GM23338 (cell line): ENCODE data around the gene TPSAB1. TPM values are rescaled to one million over a fixed set of nuclear protein-coding genes. Genes with fewer than 3 reads are reported as not detected.

Experiments
- ATAC-seq: fragments of 200-7000 bp; cut with Tn5 transposase; 3 replicates; pipeline ENCODE4 v1.9.1; 2020
- DNase-seq: peaks from one replicate; pipeline ENCODE4 v3.0.0-alpha.2; 2015; ENCODE audit warnings: low spot score
- H2AFZ ChIP-seq: fragments of 200-600 bp; sonication (generic); 2 replicates; pipeline ENCODE4 v1.8.0; 2016; ENCODE audit warnings: antibody characterized with exemption, mild to moderate bottlenecking, moderate library complexity
- H3F3A ChIP-seq: fragments of 200-600 bp; sonication (generic); replicated peaks from 2 replicates; pipeline ENCODE4 v1.8.0; 2017; ENCODE audit warnings: antibody characterized with exemption, mixed run types, low read depth
- H3K27ac ChIP-seq: fragments of 200-600 bp; sonication (generic); 2 replicates; pipeline ENCODE4 v1.6.1; 2016; ENCODE audit warnings: low read depth
- H3K27me3 ChIP-seq: fragments of 200-600 bp; sonication (generic); 2 replicates; pipeline ENCODE4 v1.8.0; 2016; ENCODE audit warnings: mild to moderate bottlenecking, mixed run types, moderate library complexity; ENCODE audit not compliant: insufficient read depth
- H3K36me3 ChIP-seq: fragments of 200-600 bp; sonication (generic); 2 replicates; pipeline ENCODE4 v1.8.0; 2016; ENCODE audit warnings: mild to moderate bottlenecking; ENCODE audit not compliant: insufficient read depth
- H3K4me1 ChIP-seq: fragments of 200-600 bp; sonication (generic); 2 replicates; pipeline ENCODE4 v1.8.0; 2016; ENCODE audit warnings: mild to moderate bottlenecking, moderate library complexity; ENCODE audit not compliant: insufficient read depth
- H3K4me2 ChIP-seq: fragments of 200-600 bp; sonication (generic); 2 replicates; pipeline ENCODE4 v1.7.1; 2017; ENCODE audit warnings: mixed run types
- H3K4me3 ChIP-seq: fragments of 200-600 bp; sonication (generic); 2 replicates; pipeline ENCODE4 v1.6.1; 2016; ENCODE audit warnings: mixed run types
- H3K79me2 ChIP-seq: fragments of 200-600 bp; sonication (generic); replicated peaks from 2 replicates; pipeline ENCODE4 v1.8.0; 2017; ENCODE audit warnings: mild to moderate bottlenecking; ENCODE audit not compliant: insufficient read depth
- H3K9me2 ChIP-seq: fragments of 200-600 bp; sonication (generic); 2 replicates; pipeline ENCODE4 v1.8.0; 2017; ENCODE audit not compliant: insufficient read depth
- H4K20me1 ChIP-seq: fragments of 200-600 bp; sonication (generic); replicated peaks from 2 replicates; pipeline ENCODE4 v1.8.0; 2017; ENCODE audit warnings: mild to moderate bottlenecking; ENCODE audit not compliant: insufficient read depth
- H3K27ac Mint-ChIP-seq: 2 replicates; pipeline ENCODE4 v1.8.0; 2020; ENCODE audit warnings: inconsistent platforms, mild to moderate bottlenecking, moderate library complexity, mixed read lengths
- H3K27me3 Mint-ChIP-seq: 3 replicates; pipeline ENCODE4 v1.8.0; 2022; ENCODE audit warnings: low read depth, mild to moderate bottlenecking, moderate library complexity, mixed read lengths, inconsistent platforms; ENCODE audit not compliant: insufficient read depth, poor library complexity
- H3K36me3 Mint-ChIP-seq: 3 replicates; pipeline ENCODE4 v1.8.0; 2021; ENCODE audit warnings: low read depth, mild to moderate bottlenecking, inconsistent platforms, moderate library complexity, mixed read lengths
- H3K4me1 Mint-ChIP-seq: 3 replicates; pipeline ENCODE4 v1.8.0; 2020; ENCODE audit warnings: mild to moderate bottlenecking, inconsistent platforms, mixed read lengths
- H3K4me3 Mint-ChIP-seq: 3 replicates; pipeline ENCODE4 v1.8.0; 2021; ENCODE audit warnings: moderate library complexity, mild to moderate bottlenecking, inconsistent platforms, mixed read lengths
- H3K9me3 Mint-ChIP-seq: 3 replicates; pipeline ENCODE4 v1.8.0; 2020; ENCODE audit warnings: moderate library complexity, mild to moderate bottlenecking, inconsistent platforms, mixed read lengths
- CREB1 ChIP-seq: fragments of 250-450 bp; sonication (Bioruptor Pico); IDR thresholded peaks from 2 replicates; pipeline ENCODE4 v1.5.0; 2020; ENCODE audit warnings: low read depth, mild to moderate bottlenecking, moderate library complexity
- ETS1 ChIP-seq: IDR thresholded peaks from 2 replicates; pipeline ENCODE4 v1.6.1; 2016; ENCODE audit warnings: antibody characterized with exemption
- EZH2 ChIP-seq: fragments of 200-600 bp; sonication (generic); IDR thresholded peaks from one replicate; pipeline ENCODE4 v1.8.0; 2017; ENCODE audit warnings: antibody characterized with exemption, mild to moderate bottlenecking, low read depth; ENCODE audit not compliant: unreplicated experiment
- EZH2phosphoT487 ChIP-seq: fragments of 200-600 bp; sonication (generic); IDR thresholded peaks from one replicate; pipeline ENCODE4 v1.8.1; 2018; ENCODE audit warnings: antibody characterized with exemption; ENCODE audit not compliant: unreplicated experiment
- JUNB ChIP-seq: IDR thresholded peaks from one replicate; pipeline ENCODE4 v1.6.1; 2016; ENCODE audit warnings: antibody characterized with exemption; ENCODE audit not compliant: unreplicated experiment
- NANOG ChIP-seq: IDR thresholded peaks from 2 replicates; pipeline ENCODE4 v1.6.1; 2016; ENCODE audit warnings: antibody characterized with exemption, borderline replicate concordance
- POLR2AphosphoS5 ChIP-seq: IDR thresholded peaks from 2 replicates; pipeline ENCODE4 v1.6.1; 2016; ENCODE audit warnings: antibody characterized with exemption, low read depth
- REST ChIP-seq: IDR thresholded peaks from one replicate; pipeline ENCODE4 v1.6.1; 2018; ENCODE audit warnings: antibody characterized with exemption; ENCODE audit not compliant: unreplicated experiment
- STAT1 ChIP-seq: IDR thresholded peaks from one replicate; pipeline ENCODE4 v1.6.1; 2016; ENCODE audit warnings: antibody characterized with exemption; ENCODE audit not compliant: unreplicated experiment
- ZNF114 ChIP-seq: fragments of 250-450 bp; sonication (Bioruptor Pico); IDR thresholded peaks from 2 replicates; pipeline ENCODE4 v1.5.0; 2020; ENCODE audit warnings: mild to moderate bottlenecking, moderate library complexity
- ZNF331 ChIP-seq: fragments of 250-450 bp; sonication (Bioruptor Pico); IDR thresholded peaks from 2 replicates; pipeline ENCODE4 v1.5.0; 2020; ENCODE audit warnings: low read depth, mild to moderate bottlenecking, moderate library complexity
- ZNF462 ChIP-seq: fragments of 250-450 bp; sonication (Bioruptor Pico); IDR thresholded peaks from 2 replicates; pipeline ENCODE4 v1.5.0; 2020; ENCODE audit warnings: mild to moderate bottlenecking, moderate library complexity
- polyA plus RNA-seq: library from polyadenylated mRNA; unstranded; fragments of >200 nt; fragmentation: Nextera tagmentation; extraction: Ambion mirVana; gene quantifications from 2 replicates; pipeline ENCODE4 v1.2.1, GENCODE V29; 2016
- total RNA-seq: library from RNA; depleted of rRNA; stranded (reverse); fragments of >200 nt; shearing (Covaris generic); gene quantifications from 2 replicates; pipeline ENCODE4 v1.2.3, GENCODE V29; 2014

TPSAB1 gene
- total and polyA plus RNA-seq, 2 experiments from 2014 or later = not detected

- no peak overlapping the region for H2AFZ ChIP-seq
- Mint-ChIP-seq H3K27ac (no peak overlapping the region), H3K4me1 (no peaks in the 10 kb centered on the region), H3K27me3 (peaks cover 12% of the 10 kb centered on the region), H3K9me3 (no peaks in the 10 kb centered on the region), H3K36me3 (0 out of 3 replicates have a peak, but pooled peaks cover 3% of the 10 kb centered on the region), H3K4me3 (no peak overlapping the region)
- no peak overlapping the region for H3K4me3 ChIP-seq
- H3F3A ChIP-seq = no peaks in the 10 kb centered on the region
- H3K4me1 ChIP-seq = no peaks in the 10 kb centered on the region
- ATAC-seq (no peak), DNase-seq (no peak)
- H4K20me1 ChIP-seq = no peaks in the 10 kb centered on the region
- H3K27me3 ChIP-seq = no peaks in the 10 kb centered on the region
- H3K79me2 ChIP-seq = no peaks in the 10 kb centered on the region
- H3K9me2 ChIP-seq = no peaks in the 10 kb centered on the region
- no peak overlapping the region for H3K27ac ChIP-seq
- no peaks in the 10 kb centered on the region for H3K36me3 ChIP-seq
- no peak overlapping the region for H3K4me2 ChIP-seq
- TF ChIP-seq ZNF462 (CRISPR knock-in tag) (no peak), REST (no peak), CREB1 (no peak), NANOG (no peak), ZNF114 (CRISPR knock-in tag) (no peak), ZNF331 (no peak), EZH2phosphoT487 (no peak), ETS1 (no peak), STAT1 (no peak), JUNB (no peak), EZH2 (no peak), POLR2AphosphoS5 (no peak)
Measured at GRCh38 chr16:1210461-1210860, 30.0 kb upstream of the TPSAB1 start.
